GM18526 (cell line): Measurements from ENCODE around the gene DMRTB1.

Source experiments
- POLR2A ChIP-seq: IDR thresholded peaks from 3 replicates; pipeline ENCODE4 v1.6.1; 2011; ENCODE audit not compliant: insufficient read length; ENCODE audit errors: extremely low read depth

Gene DMRTB1

GRCh38 chr1:53459321-53460175 is at the start of gene DMRTB1:
DMRTB1 (plus strand) TSS chr1:53459399; CDS start chr1:53459454, 55 bp downstream.
- no peak for TF ChIP-seq POLR2A

GRCh38 chr1:53409695-53410094 is 49.5 kb upstream of the DMRTB1 start:
- TF ChIP-seq POLR2A: no peak

GRCh38 chr1:53410100-53410541 is 49.1 kb upstream of the DMRTB1 start:
- no peak for TF ChIP-seq POLR2A

GRCh38 chr1:53410701-53411100 is 48.5 kb upstream of the DMRTB1 start:
- no peak for TF ChIP-seq POLR2A

GRCh38 chr1:53411541-53412152 is 47.6 kb upstream of the DMRTB1 start:
- TF ChIP-seq POLR2A: no peak

- no peak for TF ChIP-seq POLR2A
Measured at GRCh38 chr1:53412285-53413174, 46.7 kb upstream of the DMRTB1 start.

- TF ChIP-seq POLR2A: no peak
Measured at GRCh38 chr1:53413175-53414001, 45.8 kb upstream of the DMRTB1 start.

GRCh38 chr1:53414632-53415031 is 44.6 kb upstream of the DMRTB1 start:
- TF ChIP-seq POLR2A: no peak

GRCh38 chr1:53415432-53415831 is 43.8 kb upstream of the DMRTB1 start:
- no peak for TF ChIP-seq POLR2A

- TF ChIP-seq POLR2A: no peak
Measured at GRCh38 chr1:53416269-53416813, 42.9 kb upstream of the DMRTB1 start.

- TF ChIP-seq POLR2A: no peak
Measured at GRCh38 chr1:53417074-53417511, 42.1 kb upstream of the DMRTB1 start.

GRCh38 chr1:53419034-53419433 is 40.2 kb upstream of the DMRTB1 start:
- TF ChIP-seq POLR2A: no peak

- TF ChIP-seq POLR2A: no peak
Measured at GRCh38 chr1:53420341-53420740, 38.9 kb upstream of the DMRTB1 start.

- no peak for TF ChIP-seq POLR2A
Measured at GRCh38 chr1:53421208-53421607, 38.0 kb upstream of the DMRTB1 start.
